Astrocyte of the cerebellum (primary cell): ENCODE results near the gene GMPR.

ENCODE experiments used
- DNase-seq: peaks from one replicate; pipeline ENCODE4 v3.0.0-alpha.2; 2011; ENCODE audit warnings: low read depth
- H3K4me3 ChIP-seq: 2 replicates; pipeline ENCODE4 v1.5.1; 2011; ENCODE audit warnings: mild to moderate bottlenecking, low read depth, low read length, moderate library complexity
- CTCF ChIP-seq: IDR thresholded peaks from 2 replicates; pipeline ENCODE4 v1.5.1; 2012; ENCODE audit warnings: low read length, low read depth, moderate library complexity, mild to moderate bottlenecking; ENCODE audit errors: missing control alignments
- in situ Hi-C: cut with HindIII; loops from 2 replicates; pipeline ENCODE4 v1.10.0; 2017; ENCODE audit warnings: low sequenced_read_pairs

The GMPR gene

GRCh38 chr6:16200321-16200883 lies 38.0 kb upstream of the GMPR start:
- no peak overlapping the region for H3K4me3 ChIP-seq
- in situ Hi-C loops: no loop called here
- TF ChIP-seq CTCF: no peak
- no peak for DNase-seq

GRCh38 chr6:16201706-16202105 lies 36.7 kb upstream of the GMPR start:
- H3K4me3 ChIP-seq: no peak overlapping the region
- in situ Hi-C loops: no loop called here
- TF ChIP-seq CTCF: no peak
- no peak for DNase-seq

GRCh38 chr6:16204653-16205376 lies 33.6 kb upstream of the GMPR start:
- DNase-seq: no peak
- TF ChIP-seq CTCF: no peak
- in situ Hi-C loops: no loop called here
- H3K4me3 ChIP-seq: no peak overlapping the region

- peak; percentile 99 for DNase-seq
- H3K4me3 ChIP-seq: no peak overlapping the region
- in situ Hi-C loops: no loop called here
- no peak for TF ChIP-seq CTCF
Measured at GRCh38 chr6:16205377-16206144, 32.8 kb upstream of the GMPR start.

GRCh38 chr6:16206595-16207037 lies 31.8 kb upstream of the GMPR start:
- in situ Hi-C loops: no loop called here

GRCh38 chr6:16208989-16209388 lies 29.4 kb upstream of the GMPR start:
- in situ Hi-C loops: no loop called here
- no peak for TF ChIP-seq CTCF
- H3K4me3 ChIP-seq: no peak overlapping the region
- DNase-seq: no peak

More at GRCh38 chr6:16206595-16207037, 31.8 kb upstream of the GMPR start:
- no peak overlapping the region for H3K4me3 ChIP-seq
- TF ChIP-seq CTCF: peak; percentile 94
- DNase-seq: peak; percentile 78
